D721Med (cell line): ENCODE data around the gene SPECC1L.

Experiments
- DNase-seq: peaks from one replicate; pipeline ENCODE4 v3.0.0; 2011; ENCODE audit warnings: low spot score; ENCODE audit not compliant: insufficient read length
- FAIRE-seq: peaks from 2 replicates; lab custom pipeline; 2011; peaks lifted over from hg19 to GRCh38; lab: Jason Lieb, UNC
- TF ChIP-seq, protein P1 (sequence below): IDR thresholded peaks from 2 replicates; pipeline ENCODE4 v1.5.1; 2012; ENCODE audit warnings: mild to moderate bottlenecking, control low read depth; ENCODE audit not compliant: insufficient read depth; ENCODE audit errors: missing control alignments

SPECC1L gene

DNA sequence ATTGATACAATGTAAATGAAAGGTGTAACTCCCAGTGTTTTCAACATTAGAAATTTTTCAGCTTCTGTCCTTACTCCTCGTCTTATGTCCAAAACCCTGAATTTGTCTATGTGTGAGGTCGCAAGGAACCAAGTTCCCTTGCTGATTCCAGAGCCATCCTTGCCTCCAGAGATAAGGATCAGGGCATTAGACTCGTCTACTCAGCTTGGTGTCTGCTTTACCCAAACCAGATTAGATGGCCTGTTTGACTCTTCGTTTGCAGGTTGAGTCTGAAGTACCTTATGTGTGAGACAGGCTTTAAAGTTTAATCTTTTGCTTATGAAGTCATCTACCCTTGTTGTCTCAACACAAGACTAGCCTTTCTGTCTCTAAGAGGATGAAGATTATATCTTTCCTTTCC lies 55.6 kb downstream of the SPECC1L start:
- DNase-seq (peak; percentile 35), FAIRE-seq (peak; percentile 97)
- TF ChIP-seq, protein P1, sequence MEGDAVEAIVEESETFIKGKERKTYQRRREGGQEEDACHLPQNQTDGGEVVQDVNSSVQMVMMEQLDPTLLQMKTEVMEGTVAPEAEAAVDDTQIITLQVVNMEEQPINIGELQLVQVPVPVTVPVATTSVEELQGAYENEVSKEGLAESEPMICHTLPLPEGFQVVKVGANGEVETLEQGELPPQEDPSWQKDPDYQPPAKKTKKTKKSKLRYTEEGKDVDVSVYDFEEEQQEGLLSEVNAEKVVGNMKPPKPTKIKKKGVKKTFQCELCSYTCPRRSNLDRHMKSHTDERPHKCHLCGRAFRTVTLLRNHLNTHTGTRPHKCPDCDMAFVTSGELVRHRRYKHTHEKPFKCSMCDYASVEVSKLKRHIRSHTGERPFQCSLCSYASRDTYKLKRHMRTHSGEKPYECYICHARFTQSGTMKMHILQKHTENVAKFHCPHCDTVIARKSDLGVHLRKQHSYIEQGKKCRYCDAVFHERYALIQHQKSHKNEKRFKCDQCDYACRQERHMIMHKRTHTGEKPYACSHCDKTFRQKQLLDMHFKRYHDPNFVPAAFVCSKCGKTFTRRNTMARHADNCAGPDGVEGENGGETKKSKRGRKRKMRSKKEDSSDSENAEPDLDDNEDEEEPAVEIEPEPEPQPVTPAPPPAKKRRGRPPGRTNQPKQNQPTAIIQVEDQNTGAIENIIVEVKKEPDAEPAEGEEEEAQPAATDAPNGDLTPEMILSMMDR: no peak

DNA sequence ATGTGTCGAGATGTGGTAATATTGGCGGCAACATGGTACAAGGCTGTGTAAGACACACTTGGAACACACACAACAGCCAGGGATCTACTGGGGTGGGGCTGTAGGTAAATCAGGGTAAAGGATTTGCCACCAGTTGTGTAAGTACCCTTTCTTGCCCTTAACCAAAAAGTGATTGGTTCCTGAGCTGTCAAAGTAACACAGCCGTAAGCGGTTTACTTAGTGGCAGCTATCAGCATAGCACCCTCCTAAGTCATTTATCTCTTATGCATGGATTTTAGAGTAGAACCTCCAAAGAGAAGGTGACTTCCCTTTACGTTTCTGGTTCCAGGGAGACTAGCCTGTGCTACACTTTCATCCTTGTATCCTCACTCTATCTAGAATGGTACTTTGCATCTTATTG lies 57.2 kb downstream of the SPECC1L start:
- DNase-seq (no peak), FAIRE-seq (no peak)
- TF ChIP-seq, protein P1: no peak

DNA sequence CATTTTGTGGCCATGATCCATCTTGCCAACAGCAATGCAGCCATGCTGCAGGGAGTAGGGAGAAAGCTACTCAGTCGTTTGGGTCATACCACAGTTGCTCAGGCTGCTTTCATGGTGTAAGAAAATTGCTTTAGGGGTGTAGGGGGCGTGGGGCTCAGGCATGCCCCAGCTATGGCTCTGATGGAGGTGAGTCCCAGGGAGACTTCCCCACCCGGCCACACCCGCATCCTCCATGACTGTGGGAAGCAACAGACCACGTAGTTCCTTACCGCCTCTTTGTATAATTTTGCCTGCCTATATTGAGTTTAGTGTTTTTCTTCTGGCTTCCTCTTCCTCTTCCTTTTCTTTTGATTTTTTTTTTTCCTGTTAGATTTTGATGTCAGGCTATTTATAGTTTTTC lies 58.8 kb downstream of the SPECC1L start:
- DNase-seq: no peak

DNA sequence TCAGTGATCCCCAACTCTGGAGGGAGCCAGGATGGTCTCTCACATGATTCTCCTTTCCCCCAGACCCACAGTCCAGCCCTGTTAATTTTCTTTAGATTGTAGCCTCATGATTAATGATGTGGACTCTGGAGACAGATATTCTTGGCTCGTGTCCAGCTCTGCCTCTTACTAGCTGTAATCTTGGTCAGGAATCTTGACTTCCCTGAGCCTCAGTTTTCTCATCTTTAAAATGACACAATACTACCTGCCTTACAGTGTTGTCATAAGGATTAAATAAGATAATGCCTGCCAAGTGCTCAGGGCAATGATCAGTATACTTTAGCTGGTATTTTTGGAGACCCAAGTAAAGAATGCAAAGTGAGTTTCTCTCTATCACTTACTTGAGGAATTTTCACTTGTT lies 60.0 kb downstream of the SPECC1L start:
- FAIRE-seq (no peak), DNase-seq (no peak)
- TF ChIP-seq, protein P1: no peak

More for the DNA sequence above, 58.8 kb downstream of the SPECC1L start:
- TF ChIP-seq, protein P1: no peak
- FAIRE-seq: no peak

DNA sequence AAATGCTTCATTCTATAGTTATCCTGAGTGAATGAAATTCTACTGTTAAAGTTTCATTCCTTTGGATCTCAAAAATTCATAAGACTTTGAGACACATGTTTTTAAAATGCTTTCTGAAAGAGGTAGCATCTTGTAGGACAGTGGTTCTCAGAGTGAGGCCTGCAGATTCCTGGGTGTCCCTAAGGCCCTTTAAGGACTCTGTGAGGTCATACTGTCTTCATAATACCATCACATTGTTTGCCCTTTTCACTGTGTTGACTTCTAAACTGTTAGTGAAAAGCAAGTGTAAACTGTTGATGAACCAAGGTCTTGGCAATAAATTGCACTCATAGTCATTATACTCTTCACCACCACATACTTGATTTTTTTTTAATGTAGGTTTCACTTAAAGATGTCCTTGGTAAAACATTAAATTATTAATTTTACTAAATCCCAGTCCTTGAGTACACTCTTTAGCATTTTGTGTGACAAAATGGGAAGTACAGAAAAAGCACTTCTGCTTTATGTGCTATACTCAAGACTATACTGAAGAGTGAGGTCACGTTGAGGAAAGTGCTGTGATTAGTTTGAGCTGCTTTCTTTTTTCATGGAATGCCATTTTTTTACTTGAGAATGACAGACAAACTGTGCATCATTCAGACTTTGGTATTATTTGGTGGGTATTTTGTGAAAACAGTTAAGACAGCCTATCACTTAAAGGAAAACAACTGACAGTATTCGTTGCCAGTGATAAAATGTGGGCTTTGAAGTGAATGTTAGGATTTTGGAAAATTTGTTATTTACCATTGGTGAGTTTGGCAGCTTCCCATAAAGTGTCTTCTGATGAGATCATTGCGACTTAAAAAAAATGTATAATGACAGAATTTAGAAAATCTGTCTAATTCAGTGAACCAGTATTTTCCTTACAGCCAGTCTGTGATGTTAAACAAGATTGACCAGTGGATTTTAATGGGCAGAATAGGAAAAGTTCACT lies 61.1 kb downstream of the SPECC1L start:
- TF ChIP-seq, protein P1: no peak
- FAIRE-seq (peak; percentile 6), DNase-seq (no peak)

DNA sequence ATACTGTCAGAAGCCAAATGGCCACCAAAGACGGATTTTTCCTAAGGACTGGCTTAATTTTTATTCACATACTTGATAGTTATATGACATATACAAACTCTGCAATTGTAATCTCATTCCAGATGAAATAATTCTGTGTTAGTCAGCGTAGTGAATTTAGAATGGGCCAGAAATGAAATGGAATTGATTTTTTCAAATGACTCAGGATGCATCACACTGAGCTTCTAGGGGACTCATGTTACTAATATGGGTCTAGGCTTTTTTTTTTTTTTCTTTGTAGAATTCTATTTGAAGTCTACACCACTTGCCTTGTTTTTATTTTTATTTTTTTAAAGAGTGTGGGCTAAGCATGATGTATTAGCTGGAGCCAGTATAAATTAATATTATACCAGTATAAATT lies 62.7 kb downstream of the SPECC1L start:
- TF ChIP-seq, protein P1: no peak
- FAIRE-seq (no peak), DNase-seq (no peak)

DNA sequence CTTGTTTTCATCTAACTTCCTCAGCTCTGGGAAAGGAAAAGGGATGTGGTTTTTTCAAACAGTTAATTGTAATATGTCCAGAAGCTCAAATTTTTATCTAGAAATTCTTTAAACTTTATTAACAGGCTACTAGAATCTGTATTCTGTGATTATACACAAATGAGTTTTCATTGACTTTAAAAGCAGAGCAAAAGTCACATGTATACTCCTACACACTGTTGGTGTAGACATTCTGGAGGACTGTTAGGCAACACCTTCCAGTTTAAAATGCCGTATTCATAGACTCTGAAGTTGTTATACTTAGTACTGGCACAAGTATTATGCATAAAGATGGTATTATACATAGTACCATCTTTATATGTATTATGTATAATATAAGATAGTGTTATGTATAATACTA lies 64.9 kb downstream of the SPECC1L start:
- DNase-seq: no peak
- TF ChIP-seq, protein P1: no peak
- no peak for FAIRE-seq
